D721Med (cell line): ENCODE measurements around the gene NAV3.

ENCODE experiments used
- DNase-seq: peaks from one replicate; pipeline ENCODE4 v3.0.0; 2011; ENCODE audit warnings: low spot score; ENCODE audit not compliant: insufficient read length
- FAIRE-seq: peaks from 2 replicates; lab custom pipeline; 2011; peaks lifted over from hg19 to GRCh38; lab: Jason Lieb, UNC
- TF ChIP-seq, protein P1 (sequence below): IDR thresholded peaks from 2 replicates; pipeline ENCODE4 v1.5.1; 2012; ENCODE audit warnings: mild to moderate bottlenecking, control low read depth; ENCODE audit not compliant: insufficient read depth; ENCODE audit errors: missing control alignments

NAV3 gene

GRCh38 chr12:78038541-78038940 lies 207.8 kb downstream of the NAV3 start:
- DNase-seq: no peak
- TF ChIP-seq, protein P1, sequence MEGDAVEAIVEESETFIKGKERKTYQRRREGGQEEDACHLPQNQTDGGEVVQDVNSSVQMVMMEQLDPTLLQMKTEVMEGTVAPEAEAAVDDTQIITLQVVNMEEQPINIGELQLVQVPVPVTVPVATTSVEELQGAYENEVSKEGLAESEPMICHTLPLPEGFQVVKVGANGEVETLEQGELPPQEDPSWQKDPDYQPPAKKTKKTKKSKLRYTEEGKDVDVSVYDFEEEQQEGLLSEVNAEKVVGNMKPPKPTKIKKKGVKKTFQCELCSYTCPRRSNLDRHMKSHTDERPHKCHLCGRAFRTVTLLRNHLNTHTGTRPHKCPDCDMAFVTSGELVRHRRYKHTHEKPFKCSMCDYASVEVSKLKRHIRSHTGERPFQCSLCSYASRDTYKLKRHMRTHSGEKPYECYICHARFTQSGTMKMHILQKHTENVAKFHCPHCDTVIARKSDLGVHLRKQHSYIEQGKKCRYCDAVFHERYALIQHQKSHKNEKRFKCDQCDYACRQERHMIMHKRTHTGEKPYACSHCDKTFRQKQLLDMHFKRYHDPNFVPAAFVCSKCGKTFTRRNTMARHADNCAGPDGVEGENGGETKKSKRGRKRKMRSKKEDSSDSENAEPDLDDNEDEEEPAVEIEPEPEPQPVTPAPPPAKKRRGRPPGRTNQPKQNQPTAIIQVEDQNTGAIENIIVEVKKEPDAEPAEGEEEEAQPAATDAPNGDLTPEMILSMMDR: no peak
- no peak for FAIRE-seq

- DNase-seq: no peak
These were observed 208.3 kb downstream of the NAV3 start for GRCh38 chr12:78038986-78039385.

GRCh38 chr12:78040111-78040510 lies 209.4 kb downstream of the NAV3 start:
- TF ChIP-seq, protein P1: no peak
- DNase-seq: no peak
- no peak for FAIRE-seq

More at GRCh38 chr12:78038986-78039385, 208.3 kb downstream of the NAV3 start:
- no peak for FAIRE-seq
- TF ChIP-seq, protein P1: no peak

DNA sequence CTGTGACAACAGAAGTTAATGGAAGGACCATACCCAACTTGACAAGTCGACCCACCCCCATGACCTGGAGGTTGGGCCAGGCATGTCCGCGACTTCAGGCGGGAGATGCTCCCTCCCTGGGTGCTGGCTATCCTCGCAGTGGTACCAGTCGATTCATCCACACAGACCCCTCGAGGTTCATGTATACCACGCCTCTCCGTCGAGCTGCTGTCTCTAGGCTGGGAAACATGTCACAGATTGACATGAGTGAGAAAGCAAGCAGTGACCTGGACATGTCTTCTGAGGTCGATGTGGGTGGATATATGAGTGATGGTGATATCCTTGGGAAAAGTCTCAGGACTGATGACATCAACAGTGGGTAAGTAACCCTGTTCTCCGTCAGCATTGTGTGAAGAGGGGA lies 220.1 kb downstream of the NAV3 start:
- FAIRE-seq (no peak), DNase-seq (no peak)
- TF ChIP-seq, protein P1: no peak

GRCh38 chr12:78055545-78055944 lies 224.9 kb downstream of the NAV3 start:
- DNase-seq (no peak), FAIRE-seq (no peak)
- TF ChIP-seq, protein P1: no peak

DNA sequence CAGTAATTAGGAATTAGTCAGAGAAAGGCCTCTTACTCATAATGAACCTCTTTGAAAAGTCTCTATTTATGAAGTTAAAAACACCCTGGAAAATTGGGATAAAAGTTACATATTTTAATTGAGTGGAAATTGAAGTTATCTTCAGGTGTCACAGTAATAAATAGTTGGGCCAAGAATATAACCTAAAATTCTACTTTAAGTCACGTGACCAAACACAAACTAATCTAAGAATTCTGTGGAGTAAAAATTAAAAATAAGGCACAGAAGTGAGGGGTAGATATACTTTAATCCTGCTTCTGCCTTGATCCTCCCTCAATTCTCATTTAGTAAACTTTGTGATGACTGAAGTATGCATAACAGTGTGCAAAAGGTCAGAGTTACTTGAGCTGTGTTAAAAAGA lies 226.4 kb downstream of the NAV3 start:
- TF ChIP-seq, protein P1: no peak
- DNase-seq: no peak
- no peak for FAIRE-seq

DNA sequence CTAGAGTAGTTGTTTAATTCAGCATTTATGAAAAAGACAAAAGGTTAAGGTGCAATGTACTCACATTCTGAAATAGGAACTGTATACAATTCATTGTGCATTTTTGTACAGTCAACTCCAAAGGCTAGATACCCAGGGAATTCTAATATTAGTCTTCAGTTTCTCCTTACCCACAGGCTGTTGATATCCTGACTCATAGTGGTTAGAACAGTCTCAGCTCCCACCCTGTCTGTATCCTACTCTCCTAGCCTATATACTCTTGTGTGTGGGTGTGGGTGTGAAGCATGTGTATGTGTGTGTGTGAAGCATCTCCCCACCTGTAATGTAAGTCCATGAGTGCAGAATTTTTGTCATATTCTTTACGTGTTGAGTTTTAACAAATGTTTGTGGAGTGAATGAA lies 229.5 kb downstream of the NAV3 start:
- TF ChIP-seq, protein P1: no peak
- FAIRE-seq (no peak), DNase-seq (no peak)
